HG03060 (cell line): ENCODE data around the gene NCS1.

Experiments used
- ATAC-seq: cut with Tn5 transposase; IDR thresholded peaks from one replicate; pipeline ENCODE4 v1.9.1; 2021; ENCODE audit warnings: low read depth, moderate number of reproducible peaks; ENCODE audit not compliant: unreplicated experiment

Gene NCS1

DNA sequence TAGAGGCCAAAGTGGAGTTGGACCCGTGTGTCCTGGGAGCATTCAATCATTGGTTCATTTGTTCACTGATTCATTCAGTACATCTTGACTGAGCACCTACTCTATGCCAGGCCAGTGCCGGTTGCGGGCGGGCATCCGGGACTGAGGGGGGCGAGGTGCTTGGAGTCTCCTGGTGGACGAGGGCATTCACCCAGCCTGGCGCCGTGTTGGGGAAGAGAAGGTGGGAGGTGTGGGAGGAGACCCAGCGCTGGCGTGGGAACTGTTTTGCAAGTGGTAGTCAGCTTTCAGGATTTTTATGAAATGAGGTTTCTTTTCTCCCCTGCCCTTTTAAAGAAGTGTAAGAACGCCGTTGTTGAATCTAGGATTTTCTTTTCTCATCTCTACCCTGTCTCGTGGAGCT is 37.2 kb downstream of the NCS1 start:
- no peak for ATAC-seq

- no peak for ATAC-seq
Measured at GRCh38 chr9:130211548-130212226, 39.5 kb downstream of the NCS1 start.

DNA sequence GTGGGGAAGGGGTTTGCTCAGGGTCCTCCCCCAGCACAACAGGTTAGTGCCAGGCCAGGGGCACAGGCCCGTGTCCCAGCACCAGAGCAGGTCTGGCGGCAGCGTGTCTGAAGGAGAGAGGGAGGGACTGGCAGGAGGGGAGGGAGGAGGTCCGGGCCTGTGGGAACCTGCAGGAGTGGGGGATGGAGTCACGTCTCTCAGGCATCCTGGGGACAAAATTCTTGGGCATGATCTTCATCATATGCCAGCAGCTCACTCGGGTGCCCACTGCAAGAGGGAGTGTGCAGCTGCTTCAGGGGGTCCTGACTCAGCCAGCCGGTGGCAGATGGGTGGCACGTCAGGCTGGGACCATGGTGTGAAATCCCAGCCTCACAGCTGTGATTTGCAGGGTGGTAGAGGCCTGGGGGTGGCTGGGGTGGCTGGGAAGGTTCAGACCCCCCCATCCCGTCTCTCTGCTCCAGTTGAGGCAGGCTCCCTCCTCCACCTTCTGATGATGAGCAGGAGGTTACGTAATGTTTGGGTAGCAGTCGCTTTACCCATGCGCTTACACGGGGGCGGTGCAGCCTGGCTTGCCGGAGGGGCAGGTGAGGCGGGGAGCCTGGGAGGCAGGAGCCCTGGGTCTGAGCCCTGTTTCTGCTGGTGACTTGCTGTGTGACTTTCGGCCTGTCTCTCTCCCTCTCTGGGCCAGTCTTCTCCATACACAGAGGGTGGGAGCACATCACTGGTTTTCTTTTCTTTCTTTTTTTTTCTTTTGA is 40.5 kb downstream of the NCS1 start:
- no peak for ATAC-seq

DNA sequence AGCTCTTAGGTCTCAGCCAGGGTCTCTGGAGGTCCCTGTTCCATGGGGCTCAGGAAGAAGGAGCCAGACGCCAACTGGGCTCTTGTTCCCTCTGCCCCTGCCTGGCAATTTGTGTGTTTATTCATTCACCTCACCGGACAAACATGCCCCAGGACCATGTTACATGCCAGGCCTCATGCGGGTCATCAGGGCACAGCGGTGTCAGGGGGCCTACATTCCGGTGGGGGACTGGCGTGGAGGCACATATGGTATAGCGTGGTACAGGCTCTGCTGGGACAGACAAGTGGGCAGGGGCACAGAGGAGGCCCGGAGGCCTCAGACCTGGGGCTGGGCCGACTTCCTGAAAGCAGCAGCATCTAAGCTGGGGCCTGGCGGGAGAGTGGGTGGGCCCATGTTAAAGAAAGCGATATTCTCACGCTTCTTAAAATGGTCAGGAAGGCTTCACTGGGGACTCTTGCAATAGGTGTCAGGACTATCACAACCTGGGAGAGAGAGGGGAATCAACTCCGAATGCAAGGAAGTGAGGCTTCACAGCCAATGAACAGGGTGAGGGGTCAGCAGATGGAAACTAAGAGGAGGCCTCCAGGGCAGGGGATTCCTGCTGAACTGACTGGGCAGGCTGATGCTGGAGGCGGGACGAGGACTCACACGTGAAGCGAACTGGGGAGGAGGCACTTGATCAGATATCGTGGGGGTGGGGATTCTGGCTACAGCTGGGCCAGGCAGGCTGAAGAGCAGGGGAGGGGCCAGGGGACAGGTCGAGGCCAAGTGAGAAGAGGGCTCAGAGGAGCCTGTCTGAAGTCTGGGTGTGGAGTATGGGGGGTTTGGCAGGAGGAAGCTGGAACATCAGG is 41.9 kb downstream of the NCS1 start:
- no peak for ATAC-seq

- ATAC-seq = no peak
Measured at GRCh38 chr9:130214776-130215340, 42.7 kb downstream of the NCS1 start.

- no peak for ATAC-seq
Measured at GRCh38 chr9:130215341-130216119, 43.3 kb downstream of the NCS1 start.

DNA sequence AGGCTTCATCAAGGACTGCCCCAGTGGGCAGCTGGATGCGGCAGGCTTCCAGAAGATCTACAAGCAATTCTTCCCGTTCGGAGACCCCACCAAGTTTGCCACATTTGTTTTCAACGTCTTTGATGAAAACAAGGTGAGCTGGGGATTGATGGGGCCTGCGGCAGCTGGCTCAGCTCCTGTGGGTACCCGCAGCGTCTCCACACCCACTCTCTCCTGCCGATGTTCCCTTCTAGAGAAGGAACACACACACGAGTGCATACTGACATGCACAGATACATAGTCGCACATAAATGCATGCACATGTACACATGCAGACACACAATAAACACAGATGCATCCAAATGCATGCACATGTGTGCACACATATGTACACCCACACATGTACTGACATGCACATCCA is 45.6 kb downstream of the NCS1 start:
- no peak for ATAC-seq

DNA sequence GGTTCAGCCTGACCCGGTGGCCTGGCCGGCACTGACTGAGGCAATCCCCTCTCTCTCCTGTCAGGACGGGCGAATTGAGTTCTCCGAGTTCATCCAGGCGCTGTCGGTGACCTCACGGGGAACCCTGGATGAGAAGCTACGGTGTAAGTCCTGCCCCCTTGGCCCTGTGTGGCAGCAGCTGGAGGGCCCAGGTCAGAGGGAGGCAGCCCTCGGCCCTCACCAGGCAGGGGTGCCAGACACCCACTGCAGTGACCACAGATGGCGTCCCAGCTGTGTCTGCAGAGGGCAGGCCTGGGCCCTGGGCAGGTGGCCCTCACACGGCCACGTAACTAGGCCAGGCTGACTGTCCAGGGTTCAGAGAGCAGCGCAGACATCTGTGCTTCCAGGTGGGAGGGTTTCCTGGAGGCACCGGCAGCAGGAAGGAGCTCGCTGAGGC is 47.5 kb downstream of the NCS1 start:
- ATAC-seq = no peak

DNA sequence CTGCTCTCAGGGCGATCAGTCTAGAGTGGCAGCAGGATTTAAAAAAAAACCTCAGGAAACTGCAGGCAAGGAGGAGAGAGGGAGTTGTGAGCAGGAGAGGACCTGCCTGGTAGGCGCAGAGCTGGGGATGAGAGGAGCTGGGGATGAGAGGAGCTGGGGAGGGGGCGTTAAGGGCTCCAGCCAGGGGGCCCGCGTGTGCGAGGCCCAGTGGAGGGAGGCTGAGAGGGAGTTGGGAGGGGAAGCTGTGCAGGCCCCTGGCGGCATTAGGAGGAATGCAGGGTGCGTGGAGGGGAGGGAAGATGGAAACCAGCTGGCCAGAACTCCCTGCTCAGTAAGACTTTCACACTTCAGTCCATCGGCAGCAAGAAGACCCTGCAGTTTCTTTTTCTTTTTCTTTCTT is 48.1 kb downstream of the NCS1 start:
- no peak for ATAC-seq

DNA sequence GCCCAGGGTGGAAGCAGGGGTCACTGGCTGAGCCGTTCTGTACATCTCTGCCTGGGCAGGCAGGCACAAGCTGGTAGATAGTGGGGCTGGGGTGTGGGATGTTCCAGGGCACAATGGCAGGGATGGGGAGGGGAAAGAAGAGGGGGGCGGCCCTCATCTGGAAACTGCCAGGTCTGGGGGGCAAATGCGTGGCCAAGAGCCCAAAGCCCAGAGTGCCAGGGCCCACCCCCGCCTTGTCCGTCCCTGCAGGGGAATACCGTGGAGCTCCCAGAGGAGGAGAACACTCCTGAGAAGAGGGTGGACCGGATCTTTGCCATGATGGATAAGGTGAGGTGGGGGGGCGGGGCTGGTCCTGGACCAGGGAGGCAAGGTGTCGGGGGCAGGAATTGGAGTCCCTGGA is 50.6 kb downstream of the NCS1 start:
- no peak for ATAC-seq

DNA sequence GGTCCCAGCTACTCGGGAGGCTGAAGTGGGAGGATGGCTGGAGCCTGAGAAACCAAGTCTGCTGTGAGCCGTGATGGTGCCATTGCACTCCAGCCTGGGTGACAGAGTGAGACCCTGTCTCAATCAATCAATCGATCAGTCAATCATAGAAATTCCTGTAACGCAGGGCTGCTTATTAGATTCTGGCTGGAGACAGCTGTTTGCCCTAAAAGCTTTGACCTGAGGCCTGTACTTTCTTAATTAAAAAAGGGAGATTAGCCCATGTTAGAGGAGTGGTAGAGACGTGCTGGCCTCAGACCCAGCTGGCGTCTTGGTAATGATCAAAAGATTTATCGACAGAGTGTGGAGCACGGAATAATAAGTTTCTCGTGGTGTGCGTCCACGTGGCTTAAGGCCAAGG is 52.9 kb downstream of the NCS1 start:
- no peak for ATAC-seq

- ATAC-seq = no peak
Measured at GRCh38 chr9:130225586-130225985, 53.4 kb downstream of the NCS1 start.

DNA sequence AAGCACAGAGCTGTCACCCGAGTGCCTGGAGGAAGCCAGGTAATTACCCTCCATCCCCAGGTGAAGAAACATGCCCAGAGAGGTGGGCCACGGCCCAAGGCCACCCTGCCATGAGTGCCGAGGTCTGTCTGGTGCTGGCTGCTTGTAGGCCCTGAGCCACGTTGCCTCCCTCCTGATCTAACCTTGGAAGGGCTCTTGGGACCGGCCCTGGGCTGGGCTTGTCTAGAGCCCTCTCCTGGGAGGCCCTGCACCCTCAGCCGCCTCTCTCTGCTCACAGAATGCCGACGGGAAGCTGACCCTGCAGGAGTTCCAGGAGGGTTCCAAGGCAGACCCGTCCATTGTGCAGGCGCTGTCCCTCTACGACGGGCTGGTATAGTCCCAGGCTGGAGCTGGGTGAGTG is 53.9 kb downstream of the NCS1 start:
- no peak for ATAC-seq

DNA sequence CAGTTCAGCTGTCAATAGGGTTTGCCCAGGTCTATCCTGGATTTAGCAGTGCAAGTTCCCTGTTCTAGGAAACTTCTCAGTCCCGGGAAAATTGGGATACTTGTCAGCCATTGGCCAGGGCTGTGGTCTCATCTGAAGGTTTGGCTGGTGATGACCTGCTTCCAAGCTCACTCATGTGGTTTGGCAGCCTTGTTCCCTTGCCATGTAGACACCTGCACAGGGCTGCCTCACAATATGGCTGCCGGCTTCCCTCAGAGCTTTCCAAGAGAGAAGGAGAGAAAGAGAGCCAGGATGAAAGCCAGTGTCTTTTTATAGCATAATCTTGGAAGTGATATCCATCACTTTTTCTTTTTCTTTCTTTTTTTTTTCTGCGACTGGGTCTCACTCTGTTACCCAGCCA is 55.6 kb downstream of the NCS1 start:
- ATAC-seq = no peak

DNA sequence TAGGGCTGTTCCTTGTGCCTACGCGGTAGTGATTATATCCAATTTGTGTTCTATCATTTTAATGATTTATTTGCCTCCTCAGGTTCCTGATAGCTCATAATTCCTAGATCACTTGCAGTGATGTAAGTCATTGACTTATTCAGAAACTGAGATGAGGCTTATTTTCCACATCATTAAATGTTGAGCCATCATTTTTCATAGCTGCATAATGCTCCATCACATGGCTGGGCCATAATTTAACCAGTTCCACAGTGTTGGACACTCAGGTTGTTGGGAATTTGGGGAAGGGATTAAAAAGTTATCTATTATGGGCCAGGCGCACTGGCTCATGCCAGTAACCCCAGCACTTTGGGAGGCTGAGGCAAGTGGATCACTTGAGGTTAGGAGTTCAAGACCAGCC is 57.6 kb downstream of the NCS1 start:
- ATAC-seq = no peak

GRCh38 chr9:130230631-130231030 is 58.4 kb downstream of the NCS1 start:
- ATAC-seq = no peak

GRCh38 chr9:130232899-130233586 is 60.8 kb downstream of the NCS1 start:
- no peak for ATAC-seq

DNA sequence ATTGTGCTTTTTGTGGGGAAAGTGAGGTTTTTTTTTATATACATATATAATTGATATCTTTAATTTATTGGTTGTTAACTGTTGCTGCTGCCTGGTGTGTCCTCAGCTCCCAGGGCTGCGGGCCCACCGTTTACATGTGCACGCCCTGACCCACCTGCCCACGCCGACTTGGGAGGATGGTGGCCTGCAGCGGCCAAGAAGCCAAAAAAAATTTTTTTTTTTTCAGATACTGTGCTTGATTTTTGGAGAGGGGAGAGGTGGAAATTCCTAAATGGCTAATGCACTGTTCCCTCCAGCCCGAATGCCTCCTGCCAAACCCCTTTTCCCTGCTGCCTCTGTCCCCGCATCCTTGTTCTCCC is 61.4 kb downstream of the NCS1 start:
- ATAC-seq = no peak

GRCh38 chr9:130234340-130235260 is 62.4 kb downstream of the NCS1 start:
- no peak for ATAC-seq
